Fibroblast of skin of right biceps (primary cell): ENCODE data around the gene CRYGS.
A peak's percentile ranks its signal among the peaks of the same experiment; 100 is the strongest.
"Not testable (repeated sequence)": the region's sequence is repeated elsewhere in the genome, so short reads cannot be mapped to it uniquely, and the experiment has no call there.

Experiments
- DNase-seq: peaks from one replicate; pipeline ENCODE4 v3.0.0-alpha.2; 2013

Gene CRYGS

GRCh38 chr3:186551387-186551786 lies 7.2 kb upstream of the CRYGS start:
- no peak for DNase-seq

GRCh38 chr3:186549497-186549896 lies 5.3 kb upstream of the CRYGS start:
- DNase-seq = no peak

DNA sequence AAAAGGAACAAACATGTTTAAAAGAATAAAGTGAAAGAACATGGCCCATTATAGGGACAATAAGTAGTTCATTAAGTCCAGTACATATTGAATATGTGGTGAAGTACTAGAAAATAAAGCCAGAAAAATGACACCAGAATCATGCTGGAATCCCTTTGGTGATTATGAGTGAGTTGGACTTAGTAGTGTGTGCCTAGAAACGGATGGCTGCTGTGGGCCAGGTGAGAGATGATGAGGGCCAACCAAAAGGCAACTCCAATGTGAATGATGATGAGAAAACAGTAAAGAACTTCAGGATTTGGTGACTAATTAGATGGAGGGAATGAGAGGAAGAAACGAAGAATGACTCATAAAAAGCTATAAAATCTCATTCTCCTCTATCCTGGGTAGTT lies 3.3 kb downstream of the CRYGS start:
- DNase-seq = peak; percentile 49

- DNase-seq = peak; percentile 74
Measured at GRCh38 chr3:186540221-186540834, 3.9 kb downstream of the CRYGS start.

- DNase-seq = no peak
Measured at GRCh38 chr3:186538779-186539178, 5.4 kb downstream of the CRYGS start.

GRCh38 chr3:186536883-186537844 lies 7.0 kb downstream of the CRYGS start:
- peak; percentile 30 for DNase-seq

DNA sequence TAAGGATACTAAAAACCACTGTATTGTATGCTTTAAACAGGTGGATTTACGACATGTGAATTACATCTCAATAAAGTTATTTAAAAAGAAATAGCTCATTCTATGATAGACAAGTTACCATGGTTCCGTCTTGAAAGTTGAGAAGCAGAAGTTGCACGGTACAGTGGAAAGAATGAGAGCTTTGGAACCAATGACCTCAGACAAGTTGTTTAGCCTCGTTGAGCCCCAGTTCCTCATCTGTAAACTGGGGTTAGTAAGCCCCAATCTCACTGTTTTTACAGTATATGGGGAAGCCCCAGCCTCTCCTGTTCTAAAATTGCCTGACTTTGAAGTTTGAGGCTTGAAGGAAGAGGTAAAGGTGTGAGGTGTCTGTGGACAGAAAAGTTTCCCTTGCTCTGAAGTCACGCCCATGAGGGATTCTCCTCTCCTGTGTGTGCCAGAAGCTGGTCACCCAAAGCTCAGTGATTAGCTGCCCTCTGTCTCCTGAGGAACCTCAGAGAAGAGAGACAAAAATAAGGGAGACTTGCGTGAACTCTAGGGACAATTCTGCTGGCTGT lies 10.0 kb downstream of the CRYGS start:
- DNase-seq = no peak

DNA sequence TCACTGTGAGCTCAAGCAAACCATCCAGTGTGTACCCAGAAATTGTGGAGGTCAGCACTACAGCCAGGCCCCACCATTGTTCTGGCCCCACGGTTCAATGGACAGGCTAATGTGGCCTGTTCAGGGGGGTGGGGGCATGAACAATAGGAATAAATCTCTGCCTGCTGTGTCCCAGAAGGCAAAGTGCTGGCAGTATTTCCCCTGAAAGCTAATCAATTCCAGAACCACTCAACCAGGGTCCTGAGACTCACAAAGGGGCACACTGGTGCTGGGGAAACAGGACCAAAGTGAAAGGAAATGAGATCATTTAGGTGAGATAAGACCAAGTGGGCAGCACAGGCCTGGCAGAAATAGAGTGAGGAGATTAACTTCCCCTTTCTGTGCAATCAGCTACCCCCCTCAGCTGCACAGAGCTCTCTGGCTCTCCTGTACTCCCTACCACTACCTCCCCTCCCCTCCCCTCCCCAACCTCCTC lies 11.5 kb downstream of the CRYGS start:
- no peak for DNase-seq

DNA sequence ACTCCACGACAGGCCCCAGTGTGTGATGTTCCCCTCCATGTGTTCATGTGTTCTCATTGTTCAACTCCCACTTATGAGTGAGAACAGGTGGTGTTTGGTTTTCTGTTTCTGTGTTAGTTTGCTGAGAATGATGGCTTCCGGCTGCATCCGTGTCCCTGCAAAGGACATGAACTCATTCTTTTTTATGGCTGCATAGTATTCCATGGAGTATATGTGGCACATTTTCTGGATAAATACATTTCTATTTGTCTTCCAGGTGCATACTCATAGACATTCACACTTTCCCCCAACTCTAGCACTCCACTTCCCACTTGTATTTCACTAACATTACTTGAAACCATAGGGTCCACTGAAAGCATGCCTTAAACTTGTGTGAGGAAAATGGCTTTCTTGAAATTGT lies 12.5 kb downstream of the CRYGS start:
- DNase-seq = not testable (repeated sequence)

- peak; percentile 9 for DNase-seq
Measured at GRCh38 chr3:186530415-186530814, 13.8 kb downstream of the CRYGS start.

DNA sequence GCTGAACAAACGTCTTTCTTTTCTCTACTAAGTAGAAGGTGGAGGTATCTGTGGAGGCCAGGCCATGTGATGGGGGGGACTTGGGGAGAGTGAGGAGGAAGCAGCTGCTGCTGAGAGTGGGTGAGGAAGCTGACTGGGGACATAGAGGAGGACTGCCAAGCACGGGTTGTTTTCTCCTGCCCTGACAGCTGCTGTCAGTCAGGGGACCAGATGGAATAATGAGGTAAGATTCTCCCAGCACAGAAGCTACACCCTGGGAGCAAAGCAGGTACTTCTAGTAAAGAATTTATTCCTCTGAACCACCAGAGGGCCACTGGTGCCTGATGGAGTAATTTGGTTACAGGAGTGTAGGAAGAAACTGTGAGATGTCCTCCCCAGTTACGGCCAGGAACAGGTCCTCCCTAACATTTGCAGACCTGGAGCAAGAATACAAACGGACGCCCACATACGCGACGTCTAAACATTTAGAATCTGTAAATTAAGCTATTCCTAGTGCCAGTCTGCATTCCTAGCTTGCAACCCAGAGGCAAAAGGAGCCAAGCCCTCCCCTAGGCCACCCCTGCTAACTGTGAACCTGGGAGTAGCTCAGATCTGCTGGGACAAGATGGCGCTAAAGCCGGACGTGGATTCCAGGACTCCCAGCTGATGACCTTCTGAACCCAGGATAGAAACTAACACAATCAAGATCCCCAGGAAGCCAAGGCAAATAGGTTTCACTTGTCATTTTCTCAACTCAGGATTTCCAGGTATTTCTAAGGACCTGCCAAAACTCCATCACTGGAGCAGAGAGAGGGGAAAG lies 14.8 kb downstream of the CRYGS start:
- DNase-seq = no peak

GRCh38 chr3:186526256-186526606 lies 17.9 kb downstream of the CRYGS start:
- DNase-seq = no peak

GRCh38 chr3:186525369-186526255 lies 18.6 kb downstream of the CRYGS start:
- DNase-seq = no peak

DNA sequence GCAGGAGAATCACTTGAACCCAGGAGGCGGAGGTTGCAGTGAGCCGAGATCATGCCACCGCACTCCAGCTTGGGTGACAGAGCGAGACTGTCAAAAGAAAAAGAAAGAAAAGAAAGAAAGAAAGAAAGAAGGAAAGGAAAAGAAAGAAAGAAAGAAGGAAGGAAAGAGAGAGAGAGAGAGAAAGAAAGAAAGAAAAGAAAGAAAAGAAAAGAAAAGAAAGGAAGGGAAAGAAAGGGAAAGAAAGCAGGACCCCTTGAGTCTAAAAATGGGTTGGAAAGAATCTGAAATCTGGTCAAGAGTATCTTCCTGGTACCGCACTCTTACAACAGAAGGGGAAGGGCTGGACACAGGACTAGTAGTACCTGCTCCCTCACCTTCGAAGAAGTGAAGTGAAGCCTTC lies 19.6 kb downstream of the CRYGS start:
- DNase-seq = no peak

DNA sequence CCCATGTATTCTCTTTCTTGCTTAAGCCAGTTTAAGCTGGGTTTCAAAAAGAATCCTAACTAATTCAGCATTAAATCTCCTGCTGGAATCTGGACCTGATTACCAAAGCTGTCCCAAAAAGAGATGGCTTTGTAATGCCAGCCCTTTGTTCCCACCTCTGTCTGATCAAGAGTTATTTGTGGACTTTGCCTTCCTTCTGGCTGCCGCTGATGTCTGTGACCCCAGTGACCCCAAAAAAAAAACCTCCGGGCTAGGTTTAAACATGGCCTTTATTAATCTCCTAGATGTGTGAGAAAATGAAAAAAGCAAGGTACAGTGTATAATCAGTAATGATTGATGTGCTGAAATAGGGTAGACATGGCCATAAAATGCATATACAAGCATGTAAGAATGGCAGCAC lies 20.7 kb downstream of the CRYGS start:
- no peak for DNase-seq

- DNase-seq = no peak
Measured at GRCh38 chr3:186523022-186523421, 21.2 kb downstream of the CRYGS start.

GRCh38 chr3:186520957-186521842 lies 23.0 kb downstream of the CRYGS start:
- no peak for DNase-seq

DNA sequence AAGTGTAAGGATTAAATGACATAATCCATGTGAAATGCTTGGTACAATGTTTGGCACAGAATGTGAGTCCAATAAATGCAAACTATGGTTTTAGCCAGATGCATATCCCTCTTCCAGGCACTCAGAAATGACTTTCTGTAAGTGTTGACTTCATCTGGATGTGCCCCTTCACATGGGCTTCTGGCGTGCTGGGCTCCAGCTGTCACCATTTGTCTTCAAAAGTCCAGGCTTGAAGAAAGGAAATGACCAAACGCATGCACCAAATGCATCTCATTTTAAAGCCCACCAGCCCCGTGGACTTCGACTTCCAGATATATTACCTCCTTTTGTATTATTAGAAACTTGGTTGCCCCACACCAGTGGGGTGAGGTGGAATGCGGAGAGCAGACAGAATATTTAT lies 23.7 kb downstream of the CRYGS start:
- DNase-seq = no peak

GRCh38 chr3:186519021-186519658 lies 25.0 kb downstream of the CRYGS start:
- DNase-seq = no peak

DNA sequence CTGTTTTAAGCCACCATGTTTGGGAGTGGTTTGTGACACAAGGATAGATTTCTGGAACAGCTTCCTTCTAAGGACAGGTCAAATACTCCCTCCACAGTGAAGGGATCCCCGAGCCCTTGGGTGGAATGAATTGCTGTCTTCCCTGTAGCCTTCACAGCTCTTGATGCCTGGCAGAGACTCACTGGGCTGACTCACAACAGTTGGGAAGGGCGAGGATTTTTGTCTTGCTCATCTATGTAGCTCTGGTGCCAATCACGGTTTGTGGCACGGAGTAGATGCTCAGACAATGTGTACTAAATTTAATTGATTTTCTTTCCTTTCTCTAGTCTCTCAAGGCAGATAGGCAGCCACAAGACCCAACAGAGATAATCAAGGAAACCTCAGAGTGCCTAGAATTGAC lies 27.0 kb downstream of the CRYGS start:
- no peak for DNase-seq
